Body of pancreas (tissue), 4 donors: ENCODE results near the gene RMRP.

Experiments
- POLR2A ChIP-seq, 3 donors: fragments of 450-650 bp; IDR thresholded peaks; one replicate each; pipeline ENCODE4 v1.6.1; 2016; ENCODE audit warnings: antibody characterized with exemption in 3 of 3, mild to moderate bottlenecking in 2 of 3
- TF ChIP-seq, protein P1 (sequence below), 7 experiments: fragments of 450-650 bp in 4 of 7; fragments of 200-600 bp in 3 of 7; sonication (generic) in 3 of 7; IDR thresholded peaks; one replicate each; pipeline ENCODE4 v1.5.1; 2016 to 2019; ENCODE audit warnings: antibody characterized with exemption in 7 of 7

DNA sequence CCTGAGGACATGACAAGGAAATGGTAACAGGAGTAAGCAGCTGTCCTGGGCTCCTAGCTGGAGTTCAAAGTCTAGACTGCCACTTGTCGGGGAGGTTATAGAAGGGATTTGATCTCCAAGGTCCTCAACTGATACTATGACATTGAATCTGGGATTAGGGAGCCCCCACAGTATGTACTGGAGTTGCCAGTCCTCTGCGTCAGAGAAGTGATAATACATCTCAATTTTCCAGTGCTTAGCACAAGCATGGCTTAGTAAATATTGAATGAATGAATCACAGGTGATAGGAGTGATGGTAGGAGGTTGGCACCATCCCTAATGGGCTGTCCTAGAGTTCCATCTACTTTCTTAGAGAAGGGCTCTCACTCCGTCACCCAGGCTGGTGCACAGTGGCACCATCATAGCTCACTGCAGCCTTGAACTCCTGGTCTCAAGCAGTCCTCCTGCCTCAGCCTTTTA, 38.2 kb upstream of the RMRP start:
- TF ChIP-seq POLR2A (IDR thresholded peaks at IDR 0.05) = peak in 1 of 3 donors; percentile 58
- TF ChIP-seq, protein P1, sequence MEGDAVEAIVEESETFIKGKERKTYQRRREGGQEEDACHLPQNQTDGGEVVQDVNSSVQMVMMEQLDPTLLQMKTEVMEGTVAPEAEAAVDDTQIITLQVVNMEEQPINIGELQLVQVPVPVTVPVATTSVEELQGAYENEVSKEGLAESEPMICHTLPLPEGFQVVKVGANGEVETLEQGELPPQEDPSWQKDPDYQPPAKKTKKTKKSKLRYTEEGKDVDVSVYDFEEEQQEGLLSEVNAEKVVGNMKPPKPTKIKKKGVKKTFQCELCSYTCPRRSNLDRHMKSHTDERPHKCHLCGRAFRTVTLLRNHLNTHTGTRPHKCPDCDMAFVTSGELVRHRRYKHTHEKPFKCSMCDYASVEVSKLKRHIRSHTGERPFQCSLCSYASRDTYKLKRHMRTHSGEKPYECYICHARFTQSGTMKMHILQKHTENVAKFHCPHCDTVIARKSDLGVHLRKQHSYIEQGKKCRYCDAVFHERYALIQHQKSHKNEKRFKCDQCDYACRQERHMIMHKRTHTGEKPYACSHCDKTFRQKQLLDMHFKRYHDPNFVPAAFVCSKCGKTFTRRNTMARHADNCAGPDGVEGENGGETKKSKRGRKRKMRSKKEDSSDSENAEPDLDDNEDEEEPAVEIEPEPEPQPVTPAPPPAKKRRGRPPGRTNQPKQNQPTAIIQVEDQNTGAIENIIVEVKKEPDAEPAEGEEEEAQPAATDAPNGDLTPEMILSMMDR (IDR thresholded peaks at IDR 0.05) = no peak
